GM12878 (cell line): Measurements from ENCODE around the gene MYH7B. TPM values are rescaled to one million over a fixed set of nuclear protein-coding genes. Genes with fewer than 3 reads are reported as not detected.

Experiments used
- ASH2L ChIP-seq: fragments of 300-600, 200-600 bp; sonication (generic); IDR thresholded peaks from 2 replicates; pipeline ENCODE4 v1.6.1; 2017; ENCODE audit warnings: low read depth, mild to moderate bottlenecking, borderline replicate concordance
- BACH1 ChIP-seq: fragments of 450-650 bp; IDR thresholded peaks from 2 replicates; pipeline ENCODE4 v1.6.1; 2017; ENCODE audit warnings: mild to moderate bottlenecking, borderline replicate concordance
- BHLHE40 ChIP-seq, 2 experiments: fragments of 450-650 bp in 1 of 2; IDR thresholded peaks; 2 replicates each; pipeline ENCODE4 v1.6.1; 2011 to 2017; ENCODE audit warnings: low read depth in 2 of 2, borderline replicate concordance in 1 of 2, improper control_type of control experiment in 1 of 2, low read length in 1 of 2, mild to moderate bottlenecking in 1 of 2
- CHD2 ChIP-seq: IDR thresholded peaks from 2 replicates; pipeline ENCODE4 v1.6.1; 2011; ENCODE audit warnings: low read depth, low read length, improper control_type of control experiment, borderline replicate concordance
- CREB1 ChIP-seq: IDR thresholded peaks from 2 replicates; pipeline ENCODE4 v1.6.1; 2012; ENCODE audit warnings: low read depth, mild to moderate bottlenecking, inconsistent platforms
- CREM ChIP-seq: IDR thresholded peaks from 2 replicates; pipeline ENCODE4 v1.6.1; 2014; ENCODE audit warnings: antibody characterized with exemption, low read depth
- EED ChIP-seq: sonication (generic); IDR thresholded peaks from 2 replicates; pipeline ENCODE4 v1.6.1; 2016; ENCODE audit warnings: antibody characterized with exemption, low read depth
- EGR1 ChIP-seq, 2 experiments: IDR thresholded peaks; 1 replicate in 1 of 2; 2 replicates in 1 of 2; pipeline ENCODE4 v1.6.1; 2011 to 2012; ENCODE audit warnings: low read depth in 2 of 2, low read length in 2 of 2, borderline replicate concordance in 1 of 2, mild to moderate bottlenecking in 1 of 2, moderate library complexity in 1 of 2
- ETV6 ChIP-seq, 2 experiments: fragments of 450-650 bp in 1 of 2; IDR thresholded peaks in 1 of 2; conservative IDR thresholded peaks in 1 of 2; 2 replicates each; pipeline ENCODE4 v1.6.1; 2014; ENCODE audit warnings: antibody characterized with exemption in 1 of 2, borderline replicate concordance in 1 of 2, low read depth in 1 of 2, mild to moderate bottlenecking in 1 of 2, moderate library complexity in 1 of 2
- JUNB ChIP-seq: IDR thresholded peaks from 2 replicates; pipeline ENCODE4 v1.6.1; 2016; ENCODE audit warnings: antibody characterized with exemption, mild to moderate bottlenecking
- MTA3 ChIP-seq: IDR thresholded peaks from 2 replicates; pipeline ENCODE4 v1.6.1; 2012; ENCODE audit warnings: low read length, inconsistent platforms, borderline replicate concordance
- MYC ChIP-seq: IDR thresholded peaks from 2 replicates; pipeline ENCODE4 v1.6.1; 2011; ENCODE audit warnings: mild to moderate bottlenecking, low read length, moderate library complexity, inconsistent platforms; ENCODE audit not compliant: insufficient read depth, insufficient replicate concordance, insufficient read length, severe bottlenecking
- NR2F1 ChIP-seq: fragments of 450-650 bp; conservative IDR thresholded peaks from 2 replicates; pipeline ENCODE4 v1.6.1; 2017; ENCODE audit warnings: mild to moderate bottlenecking
- PAX5 ChIP-seq: IDR thresholded peaks from 2 replicates; pipeline ENCODE4 v1.6.1; 2011; ENCODE audit warnings: low read depth, low read length, borderline replicate concordance
- POLR2A ChIP-seq: IDR thresholded peaks from 2 replicates; pipeline ENCODE4 v1.6.1; 2011; ENCODE audit warnings: low read depth, mild to moderate bottlenecking, low read length
- POU2F2 ChIP-seq: IDR thresholded peaks from 3 replicates; pipeline ENCODE4 v1.6.1; 2011; ENCODE audit warnings: low read depth, mild to moderate bottlenecking, low read length, borderline replicate concordance
- RELA ChIP-seq: fragments of 450-650 bp; IDR thresholded peaks from 2 replicates; pipeline ENCODE4 v1.8.0; 2014; ENCODE audit warnings: borderline replicate concordance; ENCODE audit not compliant: partially characterized antibody
- RUNX3 ChIP-seq: IDR thresholded peaks from 2 replicates; pipeline ENCODE4 v1.6.1; 2012; ENCODE audit warnings: low read length, inconsistent platforms
- SMAD5 ChIP-seq: IDR thresholded peaks from 2 replicates; pipeline ENCODE4 v1.6.1; 2016; ENCODE audit warnings: antibody characterized with exemption, low read depth
- SRF ChIP-seq, 2 experiments: IDR thresholded peaks; 2 replicates each; pipeline ENCODE4 v1.6.1; 2011; ENCODE audit warnings: low read depth in 2 of 2, low read length in 2 of 2, mild to moderate bottlenecking in 1 of 2, moderate library complexity in 1 of 2
- STAT1 ChIP-seq: fragments of 450-650 bp; conservative IDR thresholded peaks from 2 replicates; pipeline ENCODE4 v1.6.1; 2014; ENCODE audit warnings: antibody characterized with exemption, mild to moderate bottlenecking
- TARDBP ChIP-seq: IDR thresholded peaks from 2 replicates; pipeline ENCODE4 v1.6.1; 2016; ENCODE audit warnings: borderline replicate concordance
- TBL1XR1 ChIP-seq: IDR thresholded peaks from 2 replicates; pipeline ENCODE4 v1.6.1; 2012; ENCODE audit warnings: low read depth, low read length, improper control_type of control experiment
- YY1 ChIP-seq: IDR thresholded peaks from 2 replicates; pipeline ENCODE4 v1.6.1; 2011; ENCODE audit warnings: low read depth, mild to moderate bottlenecking, low read length
- polyA plus RNA-seq, 11 experiments: library from polyadenylated mRNA; depleted of rRNA in 4 of 11; unstranded in 6 of 11; stranded (reverse) in 5 of 11; fragments of >200 nt; fragmentation: Nextera tagmentation in 4 of 11; fragmentation: Illumina TruSeq in 1 of 11; extraction: Ambion mirVana in 4 of 11; extraction: Trizol in 1 of 11; gene quantifications; 1 replicate in 1 of 11; 2 replicates in 10 of 11; pipeline versions ENCODE4 v1.2.1 to v1.2.3, GENCODE V29; 2011 to 2016; ENCODE audit warnings: inconsistent platforms in 2 of 11, missing spikeins in 2 of 11, low read depth in 1 of 11
- total RNA-seq, 4 experiments: library from RNA; depleted of rRNA in 3 of 4; stranded (reverse); fragments of >200 nt in 3 of 4; fragmentation: Illumina TruSeq in 1 of 4; extraction: Trizol in 1 of 4; gene quantifications; 2 replicates each; pipeline versions ENCODE4 v1.2.1 to v1.2.3, GENCODE V29; 2013 to 2021
- TF ChIP-seq, protein P1 (sequence below): fragments of 450-650 bp; IDR thresholded peaks from 2 replicates; pipeline ENCODE4 v1.6.1; 2017; ENCODE audit warnings: borderline replicate concordance
- TF ChIP-seq, protein P2 (sequence below): fragments of 450-650 bp; IDR thresholded peaks from 2 replicates; pipeline ENCODE4 v1.6.1; 2017; ENCODE audit warnings: low read depth, mild to moderate bottlenecking, moderate library complexity
- TF ChIP-seq, protein P3 (sequence below): fragments of 450-650 bp; IDR thresholded peaks from 2 replicates; pipeline ENCODE4 v1.6.1; 2016; ENCODE audit warnings: mild to moderate bottlenecking

MYH7B gene
- total and polyA plus RNA-seq, 10 of the 15 experiments (the other 5 are each of a cell fraction or from before 2014, with no cell fraction given) = 0.01 to 0.40 (median 0.20) TPM; not detected in 3

DNA sequence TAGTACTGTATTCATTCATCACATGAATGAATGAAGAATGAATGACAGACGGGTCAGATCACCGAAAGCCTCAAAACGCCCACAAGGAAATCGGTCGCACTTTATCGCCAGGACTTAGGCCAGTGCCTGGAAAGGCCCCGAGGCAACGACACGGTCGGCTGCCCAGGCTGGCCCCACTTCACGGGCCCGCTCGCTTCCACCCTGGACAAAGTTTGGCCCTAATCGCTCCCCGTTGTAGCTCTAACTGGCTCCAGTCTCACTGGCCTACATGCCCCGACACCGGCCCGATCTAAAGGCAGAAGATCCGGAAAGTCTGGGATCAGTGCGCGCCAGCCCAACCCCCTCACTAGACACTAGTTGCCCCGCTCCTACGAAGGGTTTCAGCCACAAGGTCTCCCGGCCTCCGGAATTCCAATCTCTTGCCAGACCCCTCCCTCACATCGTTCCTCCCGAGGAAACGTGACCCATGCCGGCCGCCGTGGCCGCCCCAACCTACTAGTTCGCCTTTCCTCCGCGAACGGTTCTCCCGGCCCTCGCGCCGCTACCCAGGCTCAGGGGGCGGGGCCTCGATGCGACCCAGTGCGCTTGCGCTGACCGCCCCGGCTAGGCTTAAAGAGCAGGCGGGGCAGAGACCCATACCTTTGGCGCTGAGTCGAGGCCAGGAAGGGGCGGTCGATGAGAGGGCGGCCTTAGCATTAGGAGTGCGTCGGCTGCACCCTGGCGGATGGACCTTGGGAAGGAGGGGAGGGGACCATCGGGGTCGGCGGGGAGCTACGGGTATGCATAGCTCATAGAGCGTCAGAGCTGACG lies at the start of gene MYH7B, which contains the start of gene GSS (continued):
- peak; percentile 60 for TF ChIP-seq CREB1
- peak; percentile 43 for TF ChIP-seq RELA
- peak; percentile 55; the same call in 1 of the 3 replicates for TF ChIP-seq POU2F2
- no peak for TF ChIP-seq JUNB
- TF ChIP-seq RUNX3 = peak; percentile 57; the same call in 1 of the 2 replicates
- TF ChIP-seq NR2F1 = peak; percentile 54; the same call in 1 of the 2 replicates
- TF ChIP-seq ETV6 (conservative IDR thresholded peaks at IDR 0.05 in 1 of 2, IDR thresholded peaks at IDR 0.05 in 1 of 2; ENCODE audit: borderline replicate concordance in 1 of 2, low read depth in 1 of 2) = no peak
- no peak for TF ChIP-seq STAT1
- TF ChIP-seq EED = peak; percentile 52; the same call in 1 of the 2 replicates
- no peak for TF ChIP-seq TBL1XR1
- TF ChIP-seq EGR1 (IDR thresholded peaks at IDR 0.05; ENCODE audit: borderline replicate concordance in 1 of 2, low read depth in 2 of 2, low read length in 2 of 2) = peak in 1 of 2 experiments; percentile 12; a peak in 1 of 3 replicates
- TF ChIP-seq, protein P1, sequence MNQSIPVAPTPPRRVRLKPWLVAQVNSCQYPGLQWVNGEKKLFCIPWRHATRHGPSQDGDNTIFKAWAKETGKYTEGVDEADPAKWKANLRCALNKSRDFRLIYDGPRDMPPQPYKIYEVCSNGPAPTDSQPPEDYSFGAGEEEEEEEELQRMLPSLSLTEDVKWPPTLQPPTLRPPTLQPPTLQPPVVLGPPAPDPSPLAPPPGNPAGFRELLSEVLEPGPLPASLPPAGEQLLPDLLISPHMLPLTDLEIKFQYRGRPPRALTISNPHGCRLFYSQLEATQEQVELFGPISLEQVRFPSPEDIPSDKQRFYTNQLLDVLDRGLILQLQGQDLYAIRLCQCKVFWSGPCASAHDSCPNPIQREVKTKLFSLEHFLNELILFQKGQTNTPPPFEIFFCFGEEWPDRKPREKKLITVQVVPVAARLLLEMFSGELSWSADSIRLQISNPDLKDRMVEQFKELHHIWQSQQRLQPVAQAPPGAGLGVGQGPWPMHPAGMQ = no peak
- TF ChIP-seq, protein P2, sequence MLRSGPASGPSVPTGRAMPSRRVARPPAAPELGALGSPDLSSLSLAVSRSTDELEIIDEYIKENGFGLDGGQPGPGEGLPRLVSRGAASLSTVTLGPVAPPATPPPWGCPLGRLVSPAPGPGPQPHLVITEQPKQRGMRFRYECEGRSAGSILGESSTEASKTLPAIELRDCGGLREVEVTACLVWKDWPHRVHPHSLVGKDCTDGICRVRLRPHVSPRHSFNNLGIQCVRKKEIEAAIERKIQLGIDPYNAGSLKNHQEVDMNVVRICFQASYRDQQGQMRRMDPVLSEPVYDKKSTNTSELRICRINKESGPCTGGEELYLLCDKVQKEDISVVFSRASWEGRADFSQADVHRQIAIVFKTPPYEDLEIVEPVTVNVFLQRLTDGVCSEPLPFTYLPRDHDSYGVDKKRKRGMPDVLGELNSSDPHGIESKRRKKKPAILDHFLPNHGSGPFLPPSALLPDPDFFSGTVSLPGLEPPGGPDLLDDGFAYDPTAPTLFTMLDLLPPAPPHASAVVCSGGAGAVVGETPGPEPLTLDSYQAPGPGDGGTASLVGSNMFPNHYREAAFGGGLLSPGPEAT = peak; percentile 88
- TF ChIP-seq, protein P3, sequence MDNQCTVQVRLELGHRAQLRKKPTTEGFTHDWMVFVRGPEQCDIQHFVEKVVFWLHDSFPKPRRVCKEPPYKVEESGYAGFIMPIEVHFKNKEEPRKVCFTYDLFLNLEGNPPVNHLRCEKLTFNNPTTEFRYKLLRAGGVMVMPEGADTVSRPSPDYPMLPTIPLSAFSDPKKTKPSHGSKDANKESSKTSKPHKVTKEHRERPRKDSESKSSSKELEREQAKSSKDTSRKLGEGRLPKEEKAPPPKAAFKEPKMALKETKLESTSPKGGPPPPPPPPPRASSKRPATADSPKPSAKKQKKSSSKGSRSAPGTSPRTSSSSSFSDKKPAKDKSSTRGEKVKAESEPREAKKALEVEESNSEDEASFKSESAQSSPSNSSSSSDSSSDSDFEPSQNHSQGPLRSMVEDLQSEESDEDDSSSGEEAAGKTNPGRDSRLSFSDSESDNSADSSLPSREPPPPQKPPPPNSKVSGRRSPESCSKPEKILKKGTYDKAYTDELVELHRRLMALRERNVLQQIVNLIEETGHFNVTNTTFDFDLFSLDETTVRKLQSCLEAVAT = peak; percentile 70
- peak; percentile 52 for TF ChIP-seq MYC
- TF ChIP-seq SRF (IDR thresholded peaks at IDR 0.05; ENCODE audit: low read depth in 2 of 2, low read length in 2 of 2) = no peak
- TF ChIP-seq CHD2 = peak; percentile 71; the same call in 1 of the 2 replicates
- peak in 1 of 2 experiments; percentile 79; a peak in 2 of 4 replicates for TF ChIP-seq BHLHE40 (IDR thresholded peaks at IDR 0.05; ENCODE audit: borderline replicate concordance in 1 of 2, low read depth in 2 of 2, low read length in 1 of 2)
- TF ChIP-seq TARDBP = no peak; the same call in 1 of the 2 replicates
- 0 out of 2 replicates have a peak, but pooled peaks have one; percentile 33 for TF ChIP-seq YY1
- 0 out of 2 replicates have a peak, but pooled peaks have one; percentile 52 for TF ChIP-seq ASH2L
- peak; percentile 97 for TF ChIP-seq POLR2A
- TF ChIP-seq CREM = peak; percentile 7; the same call in 1 of the 2 replicates
- peak; percentile 70; the same call in 1 of the 2 replicates for TF ChIP-seq SMAD5
- TF ChIP-seq BACH1 = peak; percentile 18; the same call in 1 of the 2 replicates
- peak; percentile 99 for TF ChIP-seq PAX5
- TF ChIP-seq MTA3 = no peak
